Measurements from ENCODE around the gene CIART.

The CIART gene

GRCh38 chr1:150261367-150261766 is 21.0 kb upstream of the CIART start:
- DNase-seq (ENCODE audit: low read depth in 2 of 2, low spot score in 1 of 2) = no peak

- DNase-seq (ENCODE audit: low read depth in 2 of 2, low spot score in 1 of 2) = no peak
Measured at GRCh38 chr1:150262388-150263320, 19.7 kb upstream of the CIART start.

- DNase-seq (ENCODE audit: low read depth in 2 of 2, low spot score in 1 of 2) = no peak
Measured at GRCh38 chr1:150263549-150263948, 18.8 kb upstream of the CIART start.

- DNase-seq (ENCODE audit: low read depth in 2 of 2, low spot score in 1 of 2) = no peak
Measured at GRCh38 chr1:150267896-150268295, 14.5 kb upstream of the CIART start.

GRCh38 chr1:150268340-150268704 is 14.0 kb upstream of the CIART start:
- no peak for DNase-seq (ENCODE audit: low read depth in 2 of 2, low spot score in 1 of 2)

- peak; percentile 77 to 85 for DNase-seq (ENCODE audit: low read depth in 2 of 2, low spot score in 1 of 2)
Measured at GRCh38 chr1:150268705-150269403, 13.5 kb upstream of the CIART start, which contains the start of gene APH1A. Gene APH1A (minus strand): TSS chr1:150269016. CDS start chr1:150268810, 206 bp downstream.

- DNase-seq (ENCODE audit: low read depth in 2 of 2, low spot score in 1 of 2) = no peak
Measured at GRCh38 chr1:150269451-150269850, 12.9 kb upstream of the CIART start.

- DNase-seq (ENCODE audit: low read depth in 2 of 2, low spot score in 1 of 2) = no peak
Measured at GRCh38 chr1:150271291-150271959, 10.9 kb upstream of the CIART start.

GRCh38 chr1:150273311-150273710 is 9.0 kb upstream of the CIART start:
- DNase-seq (ENCODE audit: low read depth in 2 of 2, low spot score in 1 of 2) = no peak

GRCh38 chr1:150280138-150280707 is 2.1 kb upstream of the CIART start:
- DNase-seq (ENCODE audit: low read depth in 2 of 2, low spot score in 1 of 2) = no peak

- DNase-seq (ENCODE audit: low read depth in 2 of 2, low spot score in 1 of 2) = peak in 1 of 2 donors; percentile 33
Measured at GRCh38 chr1:150281221-150281757, 1.1 kb upstream of the CIART start.

GRCh38 chr1:150282558-150282958 is 204 bp downstream of the CIART start:
- DNase-seq (ENCODE audit: low read depth in 2 of 2, low spot score in 1 of 2) = no peak

GRCh38 chr1:150283260-150283659 is 906 bp downstream of the CIART start:
- no peak for DNase-seq (ENCODE audit: low read depth in 2 of 2, low spot score in 1 of 2)

GRCh38 chr1:150288382-150288781 is 6.0 kb downstream of the CIART start:
- DNase-seq (ENCODE audit: low read depth in 2 of 2, low spot score in 1 of 2) = no peak

GRCh38 chr1:150288822-150289221 is 6.5 kb downstream of the CIART start:
- DNase-seq (ENCODE audit: low read depth in 2 of 2, low spot score in 1 of 2) = no peak

- peak; percentile 62 to 70 for DNase-seq (ENCODE audit: low read depth in 2 of 2, low spot score in 1 of 2)
Measured at GRCh38 chr1:150293433-150294253, 11.3 kb downstream of the CIART start, which contains the start of gene MRPS21. Gene MRPS21 (plus strand): TSS chr1:150293861. CDS start chr1:150294367, 506 bp downstream.

- no peak for DNase-seq (ENCODE audit: low read depth in 2 of 2, low spot score in 1 of 2)
Measured at GRCh38 chr1:150295476-150295875, 13.1 kb downstream of the CIART start.

- no peak for DNase-seq (ENCODE audit: low read depth in 2 of 2, low spot score in 1 of 2)
Measured at GRCh38 chr1:150299716-150300115, 17.4 kb downstream of the CIART start.

- no peak for DNase-seq (ENCODE audit: low read depth in 2 of 2, low spot score in 1 of 2)
Measured at GRCh38 chr1:150302338-150302737, 20.0 kb downstream of the CIART start.

- DNase-seq (ENCODE audit: low read depth in 2 of 2, low spot score in 1 of 2) = no peak
Measured at GRCh38 chr1:150302902-150303301, 20.5 kb downstream of the CIART start.

Measured in stimulated activated CD8-positive, alpha-beta memory T cell treated with anti-CD3 and anti-CD28 coated beads, Interleukin-4, amount 100 ng/mL, for 1 hour (primary cell).